Measurements from ENCODE around the gene CCDC102B. TPM values are rescaled to one million over a fixed set of nuclear protein-coding genes. Genes with fewer than 3 reads are reported as not detected.

CCDC102B gene
- polyA plus RNA-seq, 1 donor from 2014 or later: 8.7 TPM

DNA sequence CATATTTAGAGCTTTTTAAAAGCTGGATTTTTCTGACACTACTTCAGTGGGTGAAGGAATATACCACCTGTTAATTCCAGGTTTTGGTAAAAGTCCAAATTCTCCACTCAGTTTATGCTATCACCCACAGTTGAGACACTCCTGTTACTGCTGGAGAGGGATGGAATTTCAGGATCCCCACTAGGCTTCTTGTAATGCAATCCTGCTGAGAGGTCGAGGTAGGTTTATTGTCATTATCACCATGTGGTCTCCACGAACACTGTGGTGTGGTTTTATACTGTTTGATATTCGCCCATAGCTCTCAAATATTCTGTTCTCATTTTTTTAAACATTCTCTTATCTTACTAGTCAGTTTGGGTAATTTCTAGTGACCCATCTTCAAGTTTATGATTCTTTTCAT is 167.9 kb downstream of the CCDC102B start:
- H3K36me3 ChIP-seq (ENCODE audit: insufficient read depth, low read length): no peaks in the 10 kb centered on the region
- H4K20me1 ChIP-seq (ENCODE audit: insufficient read depth): no peaks in the 10 kb centered on the region
- no peak overlapping the region for H3K4me3 ChIP-seq (ENCODE audit: low read length)
- no peak overlapping the region for H3K9ac ChIP-seq (ENCODE audit: low read length)
- no peaks in the 10 kb centered on the region for H3K9me2 ChIP-seq (ENCODE audit: insufficient read depth, low read length)
- H3K27ac ChIP-seq (ENCODE audit: low read length): no peak overlapping the region
- TF ChIP-seq, protein P1, sequence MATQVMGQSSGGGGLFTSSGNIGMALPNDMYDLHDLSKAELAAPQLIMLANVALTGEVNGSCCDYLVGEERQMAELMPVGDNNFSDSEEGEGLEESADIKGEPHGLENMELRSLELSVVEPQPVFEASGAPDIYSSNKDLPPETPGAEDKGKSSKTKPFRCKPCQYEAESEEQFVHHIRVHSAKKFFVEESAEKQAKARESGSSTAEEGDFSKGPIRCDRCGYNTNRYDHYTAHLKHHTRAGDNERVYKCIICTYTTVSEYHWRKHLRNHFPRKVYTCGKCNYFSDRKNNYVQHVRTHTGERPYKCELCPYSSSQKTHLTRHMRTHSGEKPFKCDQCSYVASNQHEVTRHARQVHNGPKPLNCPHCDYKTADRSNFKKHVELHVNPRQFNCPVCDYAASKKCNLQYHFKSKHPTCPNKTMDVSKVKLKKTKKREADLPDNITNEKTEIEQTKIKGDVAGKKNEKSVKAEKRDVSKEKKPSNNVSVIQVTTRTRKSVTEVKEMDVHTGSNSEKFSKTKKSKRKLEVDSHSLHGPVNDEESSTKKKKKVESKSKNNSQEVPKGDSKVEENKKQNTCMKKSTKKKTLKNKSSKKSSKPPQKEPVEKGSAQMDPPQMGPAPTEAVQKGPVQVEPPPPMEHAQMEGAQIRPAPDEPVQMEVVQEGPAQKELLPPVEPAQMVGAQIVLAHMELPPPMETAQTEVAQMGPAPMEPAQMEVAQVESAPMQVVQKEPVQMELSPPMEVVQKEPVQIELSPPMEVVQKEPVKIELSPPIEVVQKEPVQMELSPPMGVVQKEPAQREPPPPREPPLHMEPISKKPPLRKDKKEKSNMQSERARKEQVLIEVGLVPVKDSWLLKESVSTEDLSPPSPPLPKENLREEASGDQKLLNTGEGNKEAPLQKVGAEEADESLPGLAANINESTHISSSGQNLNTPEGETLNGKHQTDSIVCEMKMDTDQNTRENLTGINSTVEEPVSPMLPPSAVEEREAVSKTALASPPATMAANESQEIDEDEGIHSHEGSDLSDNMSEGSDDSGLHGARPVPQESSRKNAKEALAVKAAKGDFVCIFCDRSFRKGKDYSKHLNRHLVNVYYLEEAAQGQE (IDR thresholded peaks at IDR 0.05; ENCODE audit: borderline replicate concordance): no peak
- TF ChIP-seq POLR2AphosphoS5 (IDR thresholded peaks at IDR 0.05) (no peak), EP300 (conservative IDR thresholded peaks at IDR 0.05; ENCODE audit: poor library complexity, severe bottlenecking) (no peak)
- H3K27me3 ChIP-seq (ENCODE audit: insufficient read depth, low read depth, low read length): no peaks in the 10 kb centered on the region
- no peak overlapping the region for H3K4me2 ChIP-seq (ENCODE audit: low read length)
- H2AFZ ChIP-seq (ENCODE audit: low read depth, low read length): no peak overlapping the region
- no peaks in the 10 kb centered on the region for H3K9me3 ChIP-seq (ENCODE audit: low read length)
- no peaks in the 10 kb centered on the region for H3K79me2 ChIP-seq (replicated peaks; ENCODE audit: insufficient read depth, low read length)
- H3F3A ChIP-seq (ENCODE audit: insufficient read depth, low read length, poor library complexity, severe bottlenecking): no peaks in the 10 kb centered on the region

DNA sequence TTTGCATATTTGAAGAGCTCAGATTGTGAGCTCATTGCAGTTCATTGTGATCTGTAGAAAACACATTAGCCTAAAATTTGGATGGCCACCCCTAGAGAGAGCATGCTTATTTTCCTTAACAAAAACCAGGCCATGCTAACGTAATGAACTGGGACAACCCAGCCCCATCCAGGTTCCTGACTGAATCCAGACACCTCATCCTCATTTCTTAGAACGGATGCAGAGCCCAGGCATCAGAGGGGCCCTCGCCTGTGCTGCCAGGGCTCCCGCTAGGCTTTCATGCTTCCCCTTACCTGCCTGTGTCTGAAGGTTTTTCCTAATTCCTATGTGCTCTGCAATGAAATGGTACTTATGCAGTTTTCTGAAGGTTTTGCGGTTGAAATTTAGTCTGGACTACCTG is 171.1 kb downstream of the CCDC102B start:
- TF ChIP-seq MXI1 (conservative IDR thresholded peaks at IDR 0.05; ENCODE audit: poor library complexity, severe bottlenecking) (no peak), EZH2 (IDR thresholded peaks at IDR 0.05; ENCODE audit: borderline replicate concordance, insufficient read depth, low read length, poor library complexity, severe bottlenecking) (no peak), SMC3 (conservative IDR thresholded peaks at IDR 0.05; ENCODE audit: poor library complexity) (no peak), POLR2AphosphoS5 (IDR thresholded peaks at IDR 0.05) (no peak), TAF1 (IDR thresholded peaks at IDR 0.05; ENCODE audit: low read depth) (no peak), EP300 (conservative IDR thresholded peaks at IDR 0.05; ENCODE audit: poor library complexity, severe bottlenecking) (no peak), RAD21 (conservative IDR thresholded peaks at IDR 0.05) (no peak)
- TF ChIP-seq, protein P2, sequence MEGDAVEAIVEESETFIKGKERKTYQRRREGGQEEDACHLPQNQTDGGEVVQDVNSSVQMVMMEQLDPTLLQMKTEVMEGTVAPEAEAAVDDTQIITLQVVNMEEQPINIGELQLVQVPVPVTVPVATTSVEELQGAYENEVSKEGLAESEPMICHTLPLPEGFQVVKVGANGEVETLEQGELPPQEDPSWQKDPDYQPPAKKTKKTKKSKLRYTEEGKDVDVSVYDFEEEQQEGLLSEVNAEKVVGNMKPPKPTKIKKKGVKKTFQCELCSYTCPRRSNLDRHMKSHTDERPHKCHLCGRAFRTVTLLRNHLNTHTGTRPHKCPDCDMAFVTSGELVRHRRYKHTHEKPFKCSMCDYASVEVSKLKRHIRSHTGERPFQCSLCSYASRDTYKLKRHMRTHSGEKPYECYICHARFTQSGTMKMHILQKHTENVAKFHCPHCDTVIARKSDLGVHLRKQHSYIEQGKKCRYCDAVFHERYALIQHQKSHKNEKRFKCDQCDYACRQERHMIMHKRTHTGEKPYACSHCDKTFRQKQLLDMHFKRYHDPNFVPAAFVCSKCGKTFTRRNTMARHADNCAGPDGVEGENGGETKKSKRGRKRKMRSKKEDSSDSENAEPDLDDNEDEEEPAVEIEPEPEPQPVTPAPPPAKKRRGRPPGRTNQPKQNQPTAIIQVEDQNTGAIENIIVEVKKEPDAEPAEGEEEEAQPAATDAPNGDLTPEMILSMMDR (IDR thresholded peaks at IDR 0.05; ENCODE audit: poor library complexity, severe bottlenecking): no peak
- TF ChIP-seq, protein P1 (IDR thresholded peaks at IDR 0.05; ENCODE audit: borderline replicate concordance): no peak
- Histone ChIP-seq H3K9ac (ENCODE audit: low read length) (no peak overlapping the region), H3F3A (ENCODE audit: insufficient read depth, low read length, poor library complexity, severe bottlenecking) (no peaks in the 10 kb centered on the region), H3K4me2 (ENCODE audit: low read length) (no peak overlapping the region), H3K36me3 (ENCODE audit: insufficient read depth, low read length) (no peaks in the 10 kb centered on the region), H4K20me1 (ENCODE audit: insufficient read depth) (no peaks in the 10 kb centered on the region), H3K27me3 (ENCODE audit: insufficient read depth, low read depth, low read length) (no peaks in the 10 kb centered on the region), H3K9me2 (ENCODE audit: insufficient read depth, low read length) (no peaks in the 10 kb centered on the region), H3K27ac (ENCODE audit: low read length) (no peak overlapping the region), H2AFZ (ENCODE audit: low read depth, low read length) (no peak overlapping the region), H3K79me2 (replicated peaks; ENCODE audit: insufficient read depth, low read length) (no peaks in the 10 kb centered on the region), H3K9me3 (ENCODE audit: low read length) (no peaks in the 10 kb centered on the region), H3K4me3 (ENCODE audit: low read length) (no peak overlapping the region)

Measured in neural cell (in vitro differentiated cells).